Right atrium auricular region (tissue), 2 donors: ENCODE measurements around the gene C5. TPM values are rescaled to one million over a fixed set of nuclear protein-coding genes. Genes with fewer than 3 reads are reported as not detected.
A peak's percentile ranks its signal among the peaks of the same experiment; 100 is the strongest.

Experiments
- DNase-seq: peaks from one replicate; pipeline ENCODE4 v3.0.0-alpha.2; 2019; ENCODE audit warnings: low spot score
- H3K27ac ChIP-seq, 2 donors: fragments of 200-600 bp; sonication (generic); 1 replicate in 1 of 2; 2 replicates in 1 of 2; pipeline ENCODE4 v1.5.1; 2016 to 2019
- H3K27me3 ChIP-seq, 2 donors: fragments of 200-600 bp; sonication (generic); one replicate each; pipeline versions ENCODE4 v1.5.1 to v1.6.0; 2017 to 2019
- H3K36me3 ChIP-seq: fragments of 200-600 bp; sonication (generic); one replicate; pipeline ENCODE4 v1.5.1; 2016
- H3K4me1 ChIP-seq, 2 donors: fragments of 200-600 bp; sonication (generic); one replicate each; pipeline versions ENCODE4 v1.5.1 to v1.6.0; 2017 to 2019
- H3K4me3 ChIP-seq, 2 donors: fragments of 200-600 bp; sonication (generic); 1 replicate in 1 of 2; 2 replicates in 1 of 2; pipeline ENCODE4 v1.5.1; 2017 to 2019; ENCODE audit warnings: mild to moderate bottlenecking in 1 of 2, moderate library complexity in 1 of 2
- H3K9me3 ChIP-seq, 2 donors: fragments of 200-600 bp; sonication (generic); one replicate each; pipeline ENCODE4 v1.5.1; 2019
- CTCF ChIP-seq, 2 donors: fragments of 200-600 bp; sonication (generic); IDR thresholded peaks; one replicate each; pipeline ENCODE4 v1.5.1; 2019; ENCODE audit warnings: antibody characterized with exemption in 2 of 2
- total RNA-seq, 2 donors: library from RNA; depleted of rRNA; stranded (reverse); fragments of >200 nt; gene quantifications; one replicate each; pipeline ENCODE4 v1.1.0, GENCODE V29; 2016

Gene C5
- total RNA-seq, 2 donors from 2014 or later: 0.82 to 1.1 TPM

- Histone ChIP-seq H3K36me3 (no peaks in the 10 kb centered on the region), H3K27me3 (no peaks in the 10 kb centered on the region), H3K4me3 (no peak within 1 kb of the TSS), H3K9me3 (no peaks in the 10 kb centered on the region), H3K27ac (peak within 1 kb of the TSS; percentile 71 to 94), H3K4me1 (peaks cover 0 to 33% of the 10 kb centered on the region in 2 donors)
- TF ChIP-seq CTCF (IDR thresholded peaks at IDR 0.05): no peak
- DNase-seq: no peak
Measured at GRCh38 chr9:120926397-120926928, 123.6 kb downstream of the C5 start, which contains the start of gene TRAF1. Gene TRAF1 (minus strand): TSS chr9:120926796. CDS start chr9:120926075, 721 bp downstream.

GRCh38 chr9:120925535-120926396 lies 124.3 kb downstream of the C5 start:
- DNase-seq: peak; percentile 85

GRCh38 chr9:120924698-120925534 lies 125.2 kb downstream of the C5 start:
- DNase-seq: no peak
- Histone ChIP-seq H3K4me1 (peaks cover 0 to 41% of the 10 kb centered on the region in 2 donors), H3K27me3 (no peaks in the 10 kb centered on the region), H3K4me3 (no peak overlapping the region), H3K9me3 (no peaks in the 10 kb centered on the region), H3K36me3 (no peaks in the 10 kb centered on the region), H3K27ac (peak overlapping the region in 1 of 2 donors; percentile 22)
- no peak for TF ChIP-seq CTCF (IDR thresholded peaks at IDR 0.05)

More at GRCh38 chr9:120925535-120926396, 124.3 kb downstream of the C5 start:
- peak overlapping the region; percentile 59 to 71 for H3K27ac ChIP-seq
- H3K27me3 ChIP-seq: no peaks in the 10 kb centered on the region
- H3K4me3 ChIP-seq: no peak overlapping the region
- no peaks in the 10 kb centered on the region for H3K9me3 ChIP-seq
- TF ChIP-seq CTCF (IDR thresholded peaks at IDR 0.05): no peak
- peaks cover 0 to 33% of the 10 kb centered on the region in 2 donors for H3K4me1 ChIP-seq
- no peaks in the 10 kb centered on the region for H3K36me3 ChIP-seq

- Histone ChIP-seq H3K27ac (no peak overlapping the region), H3K36me3 (no peaks in the 10 kb centered on the region), H3K4me3 (no peak overlapping the region), H3K9me3 (no peaks in the 10 kb centered on the region), H3K4me1 (peaks cover 0 to 44% of the 10 kb centered on the region in 2 donors), H3K27me3 (no peaks in the 10 kb centered on the region)
- TF ChIP-seq CTCF (IDR thresholded peaks at IDR 0.05): no peak
- DNase-seq: no peak
Measured at GRCh38 chr9:120923620-120924328, 126.3 kb downstream of the C5 start.
